ENCODE measurements around the gene R3HCC1L.
A peak's percentile ranks its signal among the peaks of the same experiment; 100 is the strongest.

Gene R3HCC1L

DNA sequence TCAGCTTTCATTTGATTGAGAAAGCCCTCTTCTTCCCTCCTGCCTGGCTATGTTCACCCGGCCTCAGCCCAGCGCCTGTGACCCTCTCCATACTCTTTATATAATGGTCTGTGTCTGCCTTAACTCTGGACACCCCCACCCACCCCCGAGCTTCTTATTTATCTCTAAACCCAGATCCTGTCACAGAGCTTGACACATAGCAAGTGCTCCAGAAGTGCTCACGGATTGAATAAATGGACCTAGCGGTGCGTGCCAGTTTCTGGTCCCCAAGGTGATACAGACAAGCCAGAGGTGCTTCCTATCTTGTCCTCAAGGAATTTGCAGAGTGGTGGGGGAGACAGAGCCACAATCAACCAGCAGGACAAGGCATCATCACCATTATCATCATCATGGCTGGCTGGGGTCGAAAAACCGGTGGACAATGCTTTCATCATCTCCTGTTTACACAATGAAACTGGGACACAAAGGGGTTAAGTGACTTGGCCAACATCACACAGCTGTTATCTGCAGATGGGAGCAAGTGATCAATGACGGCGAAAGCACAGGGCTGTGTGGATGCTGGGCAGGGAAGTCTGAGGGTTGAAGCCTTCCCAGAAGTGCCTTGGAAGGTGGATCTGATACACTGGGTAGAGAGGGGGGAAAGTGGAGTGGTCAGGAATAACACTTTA, 135.8 kb downstream of the R3HCC1L start:
- Histone ChIP-seq H3K4me3 (ENCODE audit: low read length) (no peak overlapping the region), H3K9me3 (replicated peaks; ENCODE audit: low read length) (no peaks in the 10 kb centered on the region), H3K36me3 (ENCODE audit: insufficient read depth, low read length) (no peaks in the 10 kb centered on the region), H3K9ac (ENCODE audit: low read depth, low read length) (peak overlapping the region; percentile 30), H3K4me2 (ENCODE audit: low read length) (peak overlapping the region; percentile 65), H3K27me3 (ENCODE audit: control insufficient read depth, insufficient read depth, low read length) (peaks cover 17% of the 10 kb centered on the region), H3K4me1 (ENCODE audit: control insufficient read depth, insufficient read depth, low read length) (peaks cover 43% of the 10 kb centered on the region)

DNA sequence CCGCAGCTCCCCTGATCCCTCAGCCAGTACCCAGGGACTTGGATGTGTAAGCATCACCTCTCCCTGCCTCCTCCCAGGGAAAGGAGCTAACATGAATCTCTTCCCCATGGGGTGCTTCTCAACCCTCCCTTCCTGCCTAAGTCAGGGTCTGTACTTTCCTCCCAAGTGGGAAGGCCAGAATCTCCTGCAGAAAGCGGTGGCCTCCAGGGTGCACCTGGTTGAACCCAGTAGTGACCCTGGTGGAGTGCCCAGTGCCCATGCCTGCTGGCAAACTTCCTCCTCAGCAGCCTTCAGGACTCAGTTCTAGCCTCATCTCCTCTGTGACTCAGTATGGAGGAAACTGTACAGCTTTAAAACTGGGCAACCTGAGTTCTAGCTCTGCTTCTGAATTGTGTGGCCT, 136.3 kb downstream of the R3HCC1L start:
- Histone ChIP-seq H3K36me3 (ENCODE audit: insufficient read depth, low read length) (no peaks in the 10 kb centered on the region), H3K9me3 (replicated peaks; ENCODE audit: low read length) (no peaks in the 10 kb centered on the region), H3K4me3 (ENCODE audit: low read length) (no peak overlapping the region), H3K4me1 (ENCODE audit: control insufficient read depth, insufficient read depth, low read length) (peaks cover 42% of the 10 kb centered on the region), H3K4me2 (ENCODE audit: low read length) (no peak overlapping the region), H3K27me3 (ENCODE audit: control insufficient read depth, insufficient read depth, low read length) (peaks cover 19% of the 10 kb centered on the region), H3K9ac (ENCODE audit: low read depth, low read length) (no peak overlapping the region)

DNA sequence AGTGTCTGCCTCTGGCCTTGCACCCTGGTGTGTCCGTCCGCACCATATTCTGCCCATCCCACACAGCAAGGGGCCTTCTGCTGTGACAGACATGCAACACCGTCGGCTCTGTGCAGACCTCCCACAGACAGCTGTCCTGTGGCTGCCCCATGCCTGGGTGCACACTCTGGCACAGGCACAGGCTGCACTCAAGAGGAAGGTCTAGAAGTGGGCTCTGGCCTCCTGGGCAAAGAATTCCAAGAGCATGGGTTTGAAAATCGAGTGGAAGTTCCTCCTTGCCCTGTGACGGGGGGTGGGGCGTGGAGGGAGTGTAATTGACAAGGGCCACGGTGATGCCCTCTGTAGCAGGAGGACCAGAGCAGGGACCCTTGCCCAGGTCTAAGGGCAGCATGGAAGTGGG, 137.8 kb downstream of the R3HCC1L start:
- Histone ChIP-seq H3K4me1 (ENCODE audit: control insufficient read depth, insufficient read depth, low read length) (peaks cover 29% of the 10 kb centered on the region), H3K9me3 (replicated peaks; ENCODE audit: low read length) (no peaks in the 10 kb centered on the region), H3K9ac (ENCODE audit: low read depth, low read length) (no peak overlapping the region), H3K36me3 (ENCODE audit: insufficient read depth, low read length) (no peaks in the 10 kb centered on the region), H3K27me3 (ENCODE audit: control insufficient read depth, insufficient read depth, low read length) (peaks cover 23% of the 10 kb centered on the region), H3K4me3 (ENCODE audit: low read length) (no peak overlapping the region), H3K4me2 (ENCODE audit: low read length) (no peak overlapping the region)

DNA sequence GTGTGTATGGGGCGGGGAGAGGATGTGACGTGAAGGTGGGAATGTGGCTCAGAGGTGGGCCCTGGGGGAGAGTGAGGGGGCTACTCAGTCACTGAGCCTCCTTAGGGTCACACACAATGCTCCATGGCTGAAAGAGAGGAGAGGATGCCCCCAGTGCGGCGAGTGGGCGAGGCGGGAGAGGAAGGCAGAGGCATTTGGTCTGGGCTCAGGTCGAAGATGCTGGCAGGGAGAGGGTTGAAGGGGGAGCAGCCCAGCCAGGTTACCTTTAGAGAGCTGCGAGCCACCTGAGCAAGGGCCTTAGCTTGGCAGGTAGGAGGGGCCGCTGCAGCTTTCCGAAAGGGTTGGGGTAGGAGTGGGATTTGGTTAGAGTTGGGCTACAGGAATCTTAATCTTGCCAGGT, 138.2 kb downstream of the R3HCC1L start:
- Histone ChIP-seq H3K9ac (ENCODE audit: low read depth, low read length) (no peak overlapping the region), H3K27me3 (ENCODE audit: control insufficient read depth, insufficient read depth, low read length) (peaks cover 23% of the 10 kb centered on the region), H3K4me2 (ENCODE audit: low read length) (no peak overlapping the region), H3K4me1 (ENCODE audit: control insufficient read depth, insufficient read depth, low read length) (peaks cover 25% of the 10 kb centered on the region), H3K4me3 (ENCODE audit: low read length) (no peak overlapping the region), H3K36me3 (ENCODE audit: insufficient read depth, low read length) (no peaks in the 10 kb centered on the region), H3K9me3 (replicated peaks; ENCODE audit: low read length) (no peaks in the 10 kb centered on the region)

DNA sequence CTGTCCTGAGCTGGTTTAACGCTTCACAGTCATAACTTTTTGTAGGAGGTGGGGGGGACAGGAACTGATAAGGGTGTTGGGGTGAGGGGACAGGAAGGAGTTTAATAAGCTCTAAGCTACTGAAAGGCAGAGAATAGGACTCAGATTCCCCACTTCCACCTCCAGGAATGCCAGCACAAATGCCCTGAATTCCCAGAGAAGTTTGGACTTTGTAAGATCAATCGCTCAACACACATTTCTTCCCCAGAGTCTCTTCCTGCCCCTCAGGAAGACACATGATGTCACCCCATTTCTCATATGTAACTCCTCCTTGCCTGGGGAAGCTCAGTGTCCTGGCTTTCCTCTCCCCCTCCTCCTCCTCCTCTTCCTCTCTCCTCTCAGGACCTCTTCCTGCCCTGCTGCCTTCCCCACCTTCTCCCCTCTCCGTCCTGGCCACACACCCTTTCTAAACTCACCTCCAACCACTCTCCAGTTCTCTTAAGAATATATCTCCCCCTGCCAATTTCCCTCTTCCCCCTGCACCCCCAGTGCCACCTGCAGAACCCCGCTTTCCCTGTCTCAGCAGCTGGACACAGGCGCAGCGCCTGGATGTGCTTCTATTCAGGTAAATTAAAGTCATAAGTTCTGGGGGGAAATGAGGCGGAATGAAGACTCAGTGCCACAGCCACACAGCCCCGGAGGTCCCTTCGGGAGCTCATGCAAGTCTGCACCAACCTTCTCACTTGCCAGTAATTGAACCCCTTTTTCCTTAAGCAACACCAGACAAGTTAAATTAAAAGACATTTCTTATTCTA, 138.8 kb downstream of the R3HCC1L start:
- Histone ChIP-seq H3K9ac (ENCODE audit: low read depth, low read length) (no peak overlapping the region), H3K4me3 (ENCODE audit: low read length) (no peak overlapping the region), H3K9me3 (replicated peaks; ENCODE audit: low read length) (no peaks in the 10 kb centered on the region), H3K36me3 (ENCODE audit: insufficient read depth, low read length) (no peaks in the 10 kb centered on the region), H3K27me3 (ENCODE audit: control insufficient read depth, insufficient read depth, low read length) (peaks cover 26% of the 10 kb centered on the region), H3K4me1 (ENCODE audit: control insufficient read depth, insufficient read depth, low read length) (peaks cover 22% of the 10 kb centered on the region), H3K4me2 (ENCODE audit: low read length) (no peak overlapping the region)

DNA sequence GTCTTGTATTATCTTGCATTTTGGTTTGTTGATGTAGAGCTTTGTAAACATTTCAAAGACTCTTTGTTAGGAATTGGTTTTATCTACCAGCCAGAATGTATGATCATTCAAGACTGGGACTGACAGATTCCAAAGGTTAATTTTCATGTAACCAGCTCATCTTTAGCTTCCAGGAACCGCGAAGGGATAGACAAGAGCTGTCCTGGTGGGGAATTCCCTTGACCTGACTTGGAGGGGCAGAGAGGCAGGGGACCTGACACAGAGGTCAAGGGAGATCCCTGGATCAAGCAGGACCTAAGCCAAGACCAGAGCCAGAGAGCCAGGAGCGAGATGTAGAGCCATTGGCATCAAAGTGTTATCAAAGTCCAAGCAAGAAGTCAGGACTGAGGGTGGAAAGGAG, 140.1 kb downstream of the R3HCC1L start:
- Histone ChIP-seq H3K4me1 (ENCODE audit: control insufficient read depth, insufficient read depth, low read length) (peaks cover 10% of the 10 kb centered on the region), H3K4me2 (ENCODE audit: low read length) (no peak overlapping the region), H3K27me3 (ENCODE audit: control insufficient read depth, insufficient read depth, low read length) (peaks cover 32% of the 10 kb centered on the region), H3K4me3 (ENCODE audit: low read length) (no peak overlapping the region), H3K36me3 (ENCODE audit: insufficient read depth, low read length) (no peaks in the 10 kb centered on the region), H3K9me3 (replicated peaks; ENCODE audit: low read length) (no peaks in the 10 kb centered on the region), H3K9ac (ENCODE audit: low read depth, low read length) (no peak overlapping the region)

DNA sequence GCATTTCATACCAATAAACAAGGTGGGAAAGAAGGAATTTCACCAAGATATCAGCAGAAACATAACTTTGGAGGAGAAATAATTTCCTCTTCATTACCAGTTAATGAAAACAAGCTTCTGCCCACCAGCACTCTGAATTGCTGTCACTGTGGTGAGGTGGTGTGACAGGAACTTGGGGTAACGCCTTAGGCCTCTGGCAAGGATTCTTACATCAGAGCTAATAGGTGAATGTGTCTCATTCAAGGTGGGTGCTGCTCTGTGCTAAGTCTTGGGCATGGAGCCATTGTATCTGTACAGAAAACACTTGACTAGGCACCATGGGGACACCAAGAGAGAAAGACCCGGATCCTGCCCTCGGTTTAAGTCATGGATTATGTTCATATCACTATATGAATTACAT, 141.9 kb downstream of the R3HCC1L start:
- H3K4me3 ChIP-seq (ENCODE audit: low read length): no peak overlapping the region
- H3K36me3 ChIP-seq (ENCODE audit: insufficient read depth, low read length): no peaks in the 10 kb centered on the region
- no peaks in the 10 kb centered on the region for H3K4me1 ChIP-seq (ENCODE audit: control insufficient read depth, insufficient read depth, low read length)
- H3K9ac ChIP-seq (ENCODE audit: low read depth, low read length): no peak overlapping the region
- H3K27me3 ChIP-seq (ENCODE audit: control insufficient read depth, insufficient read depth, low read length): peaks cover 43% of the 10 kb centered on the region
- no peaks in the 10 kb centered on the region for H3K9me3 ChIP-seq (replicated peaks; ENCODE audit: low read length)
- H3K4me2 ChIP-seq (ENCODE audit: low read length): no peak overlapping the region

DNA sequence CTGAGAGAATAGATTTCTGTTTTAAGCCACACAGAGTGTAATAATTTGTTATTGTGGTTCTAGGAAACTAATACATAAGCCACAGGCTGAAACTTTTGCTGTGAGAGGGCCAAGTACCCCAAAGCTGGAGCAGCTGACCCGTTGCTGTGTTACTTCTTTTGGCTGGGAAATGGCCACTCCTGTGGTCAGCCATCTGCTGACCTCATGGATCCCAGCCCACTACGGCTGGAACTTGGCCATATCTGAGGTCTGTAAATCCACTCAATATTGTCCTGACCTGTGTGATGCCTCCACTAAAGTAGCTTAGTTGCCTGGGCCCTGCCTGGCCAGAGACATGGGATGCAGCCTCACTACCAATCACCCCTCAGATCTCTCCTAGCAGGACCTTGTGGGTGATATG, 151.0 kb downstream of the R3HCC1L start:
- Histone ChIP-seq H3K9ac (ENCODE audit: low read depth, low read length) (no peak overlapping the region), H3K27me3 (ENCODE audit: control insufficient read depth, insufficient read depth, low read length) (peaks cover 80% of the 10 kb centered on the region), H3K4me1 (ENCODE audit: control insufficient read depth, insufficient read depth, low read length) (no peaks in the 10 kb centered on the region), H3K36me3 (ENCODE audit: insufficient read depth, low read length) (no peaks in the 10 kb centered on the region), H3K9me3 (replicated peaks; ENCODE audit: low read length) (no peaks in the 10 kb centered on the region), H3K4me3 (ENCODE audit: low read length) (no peak overlapping the region), H3K4me2 (ENCODE audit: low read length) (no peak overlapping the region)

DNA sequence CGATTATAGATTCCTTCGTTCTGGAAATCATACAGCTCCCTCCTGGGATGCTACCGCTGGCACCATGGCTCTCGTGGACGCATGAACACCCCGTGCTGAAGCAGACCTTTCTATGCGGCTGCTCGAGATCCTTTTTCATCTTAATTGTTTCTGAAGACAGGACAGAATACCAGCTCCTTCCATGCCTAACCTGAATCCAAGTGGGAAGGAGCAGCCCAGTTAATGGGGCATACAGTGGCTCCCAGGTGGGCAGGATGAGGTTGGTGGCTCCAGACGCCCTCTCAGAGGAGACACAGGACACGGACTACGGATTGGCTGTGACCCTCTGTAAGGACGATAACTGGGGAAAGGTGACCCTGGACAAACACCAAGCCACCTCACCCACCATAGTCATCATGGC, 152.0 kb downstream of the R3HCC1L start:
- no peak overlapping the region for H3K4me3 ChIP-seq (ENCODE audit: low read length)
- no peak overlapping the region for H3K4me2 ChIP-seq (ENCODE audit: low read length)
- H3K9ac ChIP-seq (ENCODE audit: low read depth, low read length): no peak overlapping the region
- H3K36me3 ChIP-seq (ENCODE audit: insufficient read depth, low read length): no peaks in the 10 kb centered on the region
- H3K4me1 ChIP-seq (ENCODE audit: control insufficient read depth, insufficient read depth, low read length): no peaks in the 10 kb centered on the region
- H3K9me3 ChIP-seq (replicated peaks; ENCODE audit: low read length): no peaks in the 10 kb centered on the region
- peaks cover 81% of the 10 kb centered on the region for H3K27me3 ChIP-seq (ENCODE audit: control insufficient read depth, insufficient read depth, low read length)

DNA sequence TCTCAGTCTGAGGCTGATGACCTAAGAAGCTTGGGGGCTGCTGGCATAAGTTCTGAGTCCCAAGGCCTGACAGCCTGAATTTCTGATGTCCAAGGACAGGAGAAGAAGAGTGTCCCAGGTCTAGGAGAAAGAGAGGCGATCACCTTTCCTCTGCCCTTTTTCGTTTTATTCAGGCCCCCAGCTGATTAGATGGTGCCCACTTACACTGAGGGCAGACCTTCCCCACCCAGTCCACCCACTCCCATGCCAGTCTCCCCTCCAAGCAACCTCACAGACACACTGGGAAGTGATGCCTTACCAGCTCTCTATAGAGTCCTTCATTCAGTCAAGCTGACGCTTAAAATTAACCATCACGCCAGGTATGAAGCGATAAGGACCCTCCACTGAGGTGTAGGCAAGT, 152.9 kb downstream of the R3HCC1L start:
- peaks cover 81% of the 10 kb centered on the region for H3K27me3 ChIP-seq (ENCODE audit: control insufficient read depth, insufficient read depth, low read length)

DNA sequence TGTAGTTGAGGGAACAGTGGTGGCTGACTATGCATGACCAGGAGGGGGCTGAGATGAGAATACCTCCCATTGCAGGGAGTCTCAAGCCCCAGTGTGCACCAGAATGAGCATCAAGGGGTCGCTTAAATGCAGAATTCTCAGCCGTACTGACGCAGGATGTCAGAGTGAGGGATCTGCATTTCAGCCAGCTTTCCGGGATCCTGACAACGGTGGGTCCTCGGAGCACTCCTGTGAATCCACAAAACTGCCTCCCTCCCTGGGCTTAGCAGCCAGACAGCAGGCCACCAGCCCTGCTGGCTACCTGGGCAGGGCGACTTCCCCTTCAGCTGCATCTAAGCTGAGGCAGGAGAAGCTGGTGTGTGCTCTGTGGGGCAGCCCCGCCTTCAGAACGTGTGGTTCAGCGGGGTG, 155.3 kb downstream of the R3HCC1L start:
- H3K9me3 ChIP-seq (replicated peaks; ENCODE audit: low read length): no peaks in the 10 kb centered on the region

More for the DNA sequence above, 152.9 kb downstream of the R3HCC1L start:
- Histone ChIP-seq H3K9ac (ENCODE audit: low read depth, low read length) (no peak overlapping the region), H3K4me3 (ENCODE audit: low read length) (no peak overlapping the region), H3K4me1 (ENCODE audit: control insufficient read depth, insufficient read depth, low read length) (no peaks in the 10 kb centered on the region), H3K4me2 (ENCODE audit: low read length) (no peak overlapping the region), H3K9me3 (replicated peaks; ENCODE audit: low read length) (no peaks in the 10 kb centered on the region), H3K36me3 (ENCODE audit: insufficient read depth, low read length) (no peaks in the 10 kb centered on the region)

DNA sequence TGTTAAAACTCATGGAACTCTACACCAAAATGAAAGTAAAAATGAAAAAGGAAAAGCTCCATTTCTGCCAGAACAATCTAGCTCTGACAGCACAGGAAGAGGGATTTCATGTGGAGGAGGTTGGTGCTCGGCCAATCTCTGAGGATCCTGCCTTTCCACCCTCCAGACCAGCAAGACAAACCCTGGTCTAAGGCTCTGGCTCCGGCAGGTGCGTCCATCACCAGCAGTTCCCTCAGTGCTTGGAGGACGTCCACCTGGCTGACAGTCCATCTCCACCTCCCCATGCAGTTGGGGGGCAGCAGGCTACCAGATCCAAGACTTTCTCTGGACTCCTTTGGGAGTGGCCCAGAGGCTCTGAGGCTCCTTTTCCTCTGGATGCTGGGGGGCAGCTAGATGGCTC, 158.5 kb downstream of the R3HCC1L start:
- H3K36me3 ChIP-seq (ENCODE audit: insufficient read depth, low read length): no peaks in the 10 kb centered on the region
- peaks cover 74% of the 10 kb centered on the region for H3K27me3 ChIP-seq (ENCODE audit: control insufficient read depth, insufficient read depth, low read length)
- no peak overlapping the region for H3K4me3 ChIP-seq (ENCODE audit: low read length)
- H3K9me3 ChIP-seq (replicated peaks; ENCODE audit: low read length): no peaks in the 10 kb centered on the region
- H3K4me2 ChIP-seq (ENCODE audit: low read length): no peak overlapping the region
- H3K9ac ChIP-seq (ENCODE audit: low read depth, low read length): no peak overlapping the region
- peaks cover 18% of the 10 kb centered on the region for H3K4me1 ChIP-seq (ENCODE audit: control insufficient read depth, insufficient read depth, low read length)

More for the DNA sequence above, 155.3 kb downstream of the R3HCC1L start:
- no peak overlapping the region for H3K4me2 ChIP-seq (ENCODE audit: low read length)
- no peaks in the 10 kb centered on the region for H3K36me3 ChIP-seq (ENCODE audit: insufficient read depth, low read length)
- no peak overlapping the region for H3K9ac ChIP-seq (ENCODE audit: low read depth, low read length)
- H3K27me3 ChIP-seq (ENCODE audit: control insufficient read depth, insufficient read depth, low read length): peaks cover 78% of the 10 kb centered on the region
- H3K4me1 ChIP-seq (ENCODE audit: control insufficient read depth, insufficient read depth, low read length): peaks cover 10% of the 10 kb centered on the region
- no peak overlapping the region for H3K4me3 ChIP-seq (ENCODE audit: low read length)
